ENCODE results near the gene OR5A2.
"Not testable (repeated sequence)": the region's sequence is repeated elsewhere in the genome, so short reads cannot be mapped to it uniquely, and the experiment has no call there.

OR5A2 gene

GRCh38 chr11:59426361-59427067 lies at the start of gene OR5A2:
TSS of gene OR5A2 (minus strand) at chr11:59426413. CDS start at chr11:59422953, 3,460 bp downstream.
- peaks cover 0 to 3% of the 10 kb centered on the region in 2 donors for H3K27me3 ChIP-seq (ENCODE audit: control insufficient read depth in 2 of 2, insufficient read depth in 2 of 2, low read length in 2 of 2)
- H3K9me3 ChIP-seq (ENCODE audit: control insufficient read depth in 2 of 2, low read length in 2 of 2), result no peaks in the 10 kb centered on the region
- no peak within 1 kb of the TSS for H3K9ac ChIP-seq (ENCODE audit: low read depth in 1 of 2, low read length in 2 of 2)
- H3K4me3 ChIP-seq (ENCODE audit: low read length in 2 of 2), result no peak within 1 kb of the TSS
- no peaks in the 10 kb centered on the region for H3K4me1 ChIP-seq (ENCODE audit: control insufficient read depth in 2 of 2, insufficient read depth in 2 of 2, low read length in 2 of 2)
- H3K36me3 ChIP-seq (ENCODE audit: control insufficient read depth in 2 of 2, insufficient read depth in 2 of 2, low read length in 2 of 2), result no peaks in the 10 kb centered on the region
- H3K27ac ChIP-seq (ENCODE audit: low read depth in 2 of 2, low read length in 2 of 2), result no peak within 1 kb of the TSS

- H3K27me3 ChIP-seq (ENCODE audit: control insufficient read depth in 2 of 2, insufficient read depth in 2 of 2, low read length in 2 of 2), result no peaks in the 10 kb centered on the region
- H3K4me1 ChIP-seq (ENCODE audit: control insufficient read depth in 2 of 2, insufficient read depth in 2 of 2, low read length in 2 of 2), result no peaks in the 10 kb centered on the region
- H3K9ac ChIP-seq (ENCODE audit: low read depth in 1 of 2, low read length in 2 of 2), result no peak overlapping the region
- no peaks in the 10 kb centered on the region for H3K9me3 ChIP-seq (ENCODE audit: control insufficient read depth in 2 of 2, low read length in 2 of 2)
- no peak overlapping the region for H3K4me3 ChIP-seq (ENCODE audit: low read length in 2 of 2)
- no peak overlapping the region for H3K27ac ChIP-seq (ENCODE audit: low read depth in 2 of 2, low read length in 2 of 2)
- H3K36me3 ChIP-seq (ENCODE audit: control insufficient read depth in 2 of 2, insufficient read depth in 2 of 2, low read length in 2 of 2), result no peaks in the 10 kb centered on the region
These were observed 49.0 kb upstream of the OR5A2 start for GRCh38 chr11:59475176-59475575.

DNA sequence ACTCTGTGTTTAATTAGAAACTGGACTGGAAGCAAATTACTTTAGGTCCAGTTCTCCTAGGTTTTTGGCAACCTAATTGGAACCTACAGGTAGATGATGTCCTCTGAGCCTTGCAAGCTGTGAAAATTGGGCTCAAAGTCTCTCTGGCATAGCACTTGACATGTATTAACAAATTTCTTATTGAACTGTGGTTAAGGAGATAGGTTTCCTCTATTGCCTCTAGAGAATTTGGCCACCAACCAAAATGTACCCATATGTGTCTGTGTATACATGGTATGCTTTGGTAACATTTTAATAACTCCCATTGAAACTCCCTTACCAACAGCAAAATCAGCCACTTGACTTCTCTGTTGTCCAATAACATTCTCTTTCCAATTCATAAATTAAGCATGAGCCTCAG lies 46.8 kb upstream of the OR5A2 start, which contains the start of gene OR4D10:
Gene OR4D10 (plus strand): TSS at position 301 of the 400 bp plus-strand sequence. CDS start 4,115 bp downstream, outside the sequence.
- no peaks in the 10 kb centered on the region for H3K4me1 ChIP-seq (ENCODE audit: control insufficient read depth in 2 of 2, insufficient read depth in 2 of 2, low read length in 2 of 2)
- no peak within 1 kb of the TSS for H3K9ac ChIP-seq (ENCODE audit: low read depth in 1 of 2, low read length in 2 of 2)
- no peak within 1 kb of the TSS for H3K27ac ChIP-seq (ENCODE audit: low read depth in 2 of 2, low read length in 2 of 2)
- no peaks in the 10 kb centered on the region for H3K27me3 ChIP-seq (ENCODE audit: control insufficient read depth in 2 of 2, insufficient read depth in 2 of 2, low read length in 2 of 2)
- H3K4me3 ChIP-seq (ENCODE audit: low read length in 2 of 2), result no peak within 1 kb of the TSS
- no peaks in the 10 kb centered on the region for H3K36me3 ChIP-seq (ENCODE audit: control insufficient read depth in 2 of 2, insufficient read depth in 2 of 2, low read length in 2 of 2)
- no peaks in the 10 kb centered on the region for H3K9me3 ChIP-seq (ENCODE audit: control insufficient read depth in 2 of 2, low read length in 2 of 2)

- Histone ChIP-seq H3K4me3 (ENCODE audit: low read length in 2 of 2) (no peak overlapping the region), H3K36me3 (ENCODE audit: control insufficient read depth in 2 of 2, insufficient read depth in 2 of 2, low read length in 2 of 2) (no peaks in the 10 kb centered on the region), H3K4me1 (ENCODE audit: control insufficient read depth in 2 of 2, insufficient read depth in 2 of 2, low read length in 2 of 2) (no peaks in the 10 kb centered on the region), H3K27ac (ENCODE audit: low read depth in 2 of 2, low read length in 2 of 2) (no peak overlapping the region), H3K9ac (ENCODE audit: low read depth in 1 of 2, low read length in 2 of 2) (no peak overlapping the region), H3K9me3 (ENCODE audit: control insufficient read depth in 2 of 2, low read length in 2 of 2) (no peaks in the 10 kb centered on the region), H3K27me3 (ENCODE audit: control insufficient read depth in 2 of 2, insufficient read depth in 2 of 2, low read length in 2 of 2) (no peaks in the 10 kb centered on the region)
These were observed 37.0 kb upstream of the OR5A2 start for GRCh38 chr11:59463190-59463641.

DNA sequence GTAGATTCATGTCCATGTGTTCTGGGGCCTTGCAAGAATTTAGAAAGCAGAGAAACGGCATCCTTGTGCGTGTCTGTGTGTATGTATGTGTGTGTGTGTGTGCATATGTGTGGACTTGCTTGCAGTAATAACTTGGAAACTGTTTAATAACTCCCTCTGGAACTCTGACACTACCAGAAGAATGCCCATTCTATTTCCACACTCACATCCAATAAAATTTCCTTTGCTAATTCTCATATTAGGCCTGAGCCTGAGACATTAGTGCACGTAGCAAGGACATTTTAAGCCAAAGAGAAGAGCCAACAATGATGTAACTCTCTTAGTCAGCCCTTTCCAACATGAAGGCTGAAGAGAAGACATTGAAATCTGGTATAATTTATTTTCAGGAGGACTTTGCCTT lies 33.7 kb upstream of the OR5A2 start:
- Histone ChIP-seq H3K27ac (ENCODE audit: low read depth in 2 of 2, low read length in 2 of 2) (no peak overlapping the region), H3K4me3 (ENCODE audit: low read length in 2 of 2) (no peak overlapping the region), H3K27me3 (ENCODE audit: control insufficient read depth in 2 of 2, insufficient read depth in 2 of 2, low read length in 2 of 2) (no peaks in the 10 kb centered on the region), H3K4me1 (ENCODE audit: control insufficient read depth in 2 of 2, insufficient read depth in 2 of 2, low read length in 2 of 2) (no peaks in the 10 kb centered on the region), H3K36me3 (ENCODE audit: control insufficient read depth in 2 of 2, insufficient read depth in 2 of 2, low read length in 2 of 2) (no peaks in the 10 kb centered on the region), H3K9ac (ENCODE audit: low read depth in 1 of 2, low read length in 2 of 2) (no peak overlapping the region), H3K9me3 (ENCODE audit: control insufficient read depth in 2 of 2, low read length in 2 of 2) (no peaks in the 10 kb centered on the region)

- H3K9me3 ChIP-seq (ENCODE audit: control insufficient read depth in 2 of 2, low read length in 2 of 2), result no peaks in the 10 kb centered on the region
- H3K4me1 ChIP-seq (ENCODE audit: control insufficient read depth in 2 of 2, insufficient read depth in 2 of 2, low read length in 2 of 2), result no peaks in the 10 kb centered on the region
- H3K36me3 ChIP-seq (ENCODE audit: control insufficient read depth in 2 of 2, insufficient read depth in 2 of 2, low read length in 2 of 2), result no peaks in the 10 kb centered on the region
- H3K4me3 ChIP-seq (ENCODE audit: low read length in 2 of 2), result no peak within 1 kb of the TSS
- no peak within 1 kb of the TSS for H3K27ac ChIP-seq (ENCODE audit: low read depth in 2 of 2, low read length in 2 of 2)
- H3K9ac ChIP-seq (ENCODE audit: low read depth in 1 of 2, low read length in 2 of 2), result no peak within 1 kb of the TSS
- no peaks in the 10 kb centered on the region for H3K27me3 ChIP-seq (ENCODE audit: control insufficient read depth in 2 of 2, insufficient read depth in 2 of 2, low read length in 2 of 2)
These were observed 30.4 kb upstream of the OR5A2 start, which contains the start of gene OR4D6 for GRCh38 chr11:59456661-59457060. TSS of gene OR4D6 (plus strand) at chr11:59456961. CDS start at chr11:59456961, 0 bp downstream.

DNA sequence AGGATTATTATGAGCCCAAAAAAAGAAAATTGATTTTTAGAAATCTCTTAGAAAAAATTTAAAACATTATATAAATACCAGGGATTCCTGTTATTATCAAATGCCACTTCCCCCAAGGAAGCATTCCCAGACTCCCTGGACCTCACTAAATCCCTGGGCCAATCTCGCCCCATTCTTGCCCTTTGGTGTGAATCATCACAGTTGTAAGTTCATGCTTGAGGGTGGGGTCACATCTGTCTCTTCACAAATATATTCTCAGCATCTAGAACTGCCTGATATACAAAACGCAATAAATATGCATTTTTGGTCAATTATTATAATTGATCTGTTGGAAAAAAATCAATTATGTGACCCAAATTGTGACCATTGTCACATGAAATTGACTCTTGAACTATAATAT lies 22.3 kb upstream of the OR5A2 start:
- H3K36me3 ChIP-seq (ENCODE audit: control insufficient read depth in 2 of 2, insufficient read depth in 2 of 2, low read length in 2 of 2), result no peaks in the 10 kb centered on the region
- H3K9me3 ChIP-seq (ENCODE audit: control insufficient read depth in 2 of 2, low read length in 2 of 2), result no peaks in the 10 kb centered on the region
- no peak overlapping the region for H3K27ac ChIP-seq (ENCODE audit: low read depth in 2 of 2, low read length in 2 of 2)
- no peak overlapping the region for H3K9ac ChIP-seq (ENCODE audit: low read depth in 1 of 2, low read length in 2 of 2)
- no peak overlapping the region for H3K4me3 ChIP-seq (ENCODE audit: low read length in 2 of 2)
- H3K4me1 ChIP-seq (ENCODE audit: control insufficient read depth in 2 of 2, insufficient read depth in 2 of 2, low read length in 2 of 2), result no peaks in the 10 kb centered on the region
- no peaks in the 10 kb centered on the region for H3K27me3 ChIP-seq (ENCODE audit: control insufficient read depth in 2 of 2, insufficient read depth in 2 of 2, low read length in 2 of 2)

- H3K4me1 ChIP-seq (ENCODE audit: control insufficient read depth in 2 of 2, insufficient read depth in 2 of 2, low read length in 2 of 2); H3K27me3 ChIP-seq (ENCODE audit: control insufficient read depth in 2 of 2, insufficient read depth in 2 of 2, low read length in 2 of 2); H3K9me3 ChIP-seq (ENCODE audit: control insufficient read depth in 2 of 2, low read length in 2 of 2); H3K9ac ChIP-seq (ENCODE audit: low read depth in 1 of 2, low read length in 2 of 2); H3K27ac ChIP-seq (ENCODE audit: low read depth in 2 of 2, low read length in 2 of 2); H3K4me3 ChIP-seq (ENCODE audit: low read length in 2 of 2); H3K36me3 ChIP-seq (ENCODE audit: control insufficient read depth in 2 of 2, insufficient read depth in 2 of 2, low read length in 2 of 2): not testable (repeated sequence)
These were observed 19.4 kb upstream of the OR5A2 start for GRCh38 chr11:59445624-59446023.

DNA sequence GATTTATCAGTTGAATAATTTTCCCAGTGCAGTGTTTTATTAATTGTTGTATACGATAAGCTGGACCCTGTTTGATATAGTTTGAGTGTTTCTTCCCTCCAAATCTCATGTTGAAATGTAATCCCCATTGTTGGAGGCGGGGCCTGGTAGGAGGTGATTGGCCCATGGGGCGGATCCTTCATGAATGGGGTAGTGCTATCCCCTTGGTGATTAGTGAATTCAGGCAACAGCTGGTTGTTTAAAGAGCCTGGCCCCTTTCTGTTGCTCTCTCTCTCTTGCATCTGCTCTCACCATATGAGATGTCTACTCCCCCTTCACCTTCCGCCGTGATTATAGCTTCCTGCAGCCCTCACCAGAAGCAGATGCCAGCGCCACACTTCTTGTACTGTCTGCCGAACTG lies 11.6 kb upstream of the OR5A2 start:
- Histone ChIP-seq H3K9ac (ENCODE audit: low read depth in 1 of 2, low read length in 2 of 2) (no peak overlapping the region), H3K4me1 (ENCODE audit: control insufficient read depth in 2 of 2, insufficient read depth in 2 of 2, low read length in 2 of 2) (no peaks in the 10 kb centered on the region)

DNA sequence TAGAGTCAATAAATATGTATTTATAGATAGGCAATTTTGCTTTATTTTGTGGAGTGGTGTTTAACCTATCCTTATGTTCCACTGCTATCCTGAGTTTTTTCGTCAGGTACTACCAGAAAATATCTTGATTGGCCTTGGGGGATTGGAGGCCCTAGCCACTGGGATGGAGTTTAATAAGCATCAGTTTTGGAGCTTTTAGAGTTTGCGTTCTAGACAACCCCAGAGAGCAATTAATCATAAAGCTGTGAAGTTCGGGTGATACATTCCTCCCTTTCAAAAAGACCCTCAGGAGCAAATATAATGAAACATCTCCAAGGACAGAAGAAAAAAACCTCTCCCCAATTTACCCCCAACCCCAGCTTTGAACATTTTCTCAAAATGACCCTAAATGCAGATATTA lies 10.0 kb upstream of the OR5A2 start, which contains the start of gene OR5A1:
Gene OR5A1 (plus strand): TSS at position 301 of the 400 bp plus-strand sequence. CDS start 6,700 bp downstream, outside the sequence.
- Histone ChIP-seq H3K36me3 (ENCODE audit: control insufficient read depth in 2 of 2, insufficient read depth in 2 of 2, low read length in 2 of 2) (no peaks in the 10 kb centered on the region), H3K9ac (ENCODE audit: low read depth in 1 of 2, low read length in 2 of 2) (no peak within 1 kb of the TSS), H3K27me3 (ENCODE audit: control insufficient read depth in 2 of 2, insufficient read depth in 2 of 2, low read length in 2 of 2) (peaks cover 0 to 5% of the 10 kb centered on the region in 2 donors), H3K9me3 (ENCODE audit: control insufficient read depth in 2 of 2, low read length in 2 of 2) (no peaks in the 10 kb centered on the region), H3K27ac (ENCODE audit: low read depth in 2 of 2, low read length in 2 of 2) (no peak within 1 kb of the TSS), H3K4me1 (ENCODE audit: control insufficient read depth in 2 of 2, insufficient read depth in 2 of 2, low read length in 2 of 2) (no peaks in the 10 kb centered on the region), H3K4me3 (ENCODE audit: low read length in 2 of 2) (no peak within 1 kb of the TSS)

More for the DNA sequence above, 11.6 kb upstream of the OR5A2 start:
- no peaks in the 10 kb centered on the region for H3K36me3 ChIP-seq (ENCODE audit: control insufficient read depth in 2 of 2, insufficient read depth in 2 of 2, low read length in 2 of 2)
- no peak overlapping the region for H3K4me3 ChIP-seq (ENCODE audit: low read length in 2 of 2)
- H3K27ac ChIP-seq (ENCODE audit: low read depth in 2 of 2, low read length in 2 of 2), result no peak overlapping the region
- H3K9me3 ChIP-seq (ENCODE audit: control insufficient read depth in 2 of 2, low read length in 2 of 2), result no peaks in the 10 kb centered on the region
- peaks cover 0 to 3% of the 10 kb centered on the region in 2 donors for H3K27me3 ChIP-seq (ENCODE audit: control insufficient read depth in 2 of 2, insufficient read depth in 2 of 2, low read length in 2 of 2)

Measured in mucosa of rectum (tissue), 2 donors.